Heart right ventricle (tissue), 16 donors: ENCODE results near the gene PAPOLG. TPM values are rescaled to one million over a fixed set of nuclear protein-coding genes. Genes with fewer than 3 reads are reported as not detected.
"Not testable (repeated sequence)": the region's sequence is repeated elsewhere in the genome, so short reads cannot be mapped to it uniquely, and the experiment has no call there.

Experiments used
- ATAC-seq, 8 donors: fragments of 200-7000 bp; cut with Tn5 transposase; one replicate each; pipeline ENCODE4 v1.9.1; 2020; ENCODE audit warnings: mild to moderate bottlenecking in 8 of 8, moderate library complexity in 8 of 8, moderate number of reproducible peaks in 1 of 8
- DNase-seq, 2 donors: peaks; one replicate each; pipeline ENCODE4 v3.0.0-alpha.2; 2020
- H3K27ac ChIP-seq, 10 donors: fragments of 200-600 bp; sonication (generic) in 2 of 10; one replicate each; pipeline versions ENCODE4 v1.5.0 to v1.8.0; 2020 to 2022; ENCODE audit warnings: mild to moderate bottlenecking in 3 of 10
- H3K27me3 ChIP-seq, 7 donors: fragments of 200-600 bp; one replicate each; pipeline ENCODE4 v1.8.0; 2021 to 2022; ENCODE audit warnings: mild to moderate bottlenecking in 2 of 7
- H3K36me3 ChIP-seq, 9 donors: fragments of 200-600 bp; sonication (generic) in 1 of 9; one replicate each; pipeline versions ENCODE4 v1.5.0 to v1.8.0; 2020 to 2022; ENCODE audit warnings: mild to moderate bottlenecking in 2 of 9
- H3K4me1 ChIP-seq, 9 donors: fragments of 200-600 bp; sonication (generic) in 1 of 9; one replicate each; pipeline versions ENCODE4 v1.5.0 to v1.8.0; 2020 to 2022; ENCODE audit warnings: mild to moderate bottlenecking in 4 of 9
- H3K4me3 ChIP-seq, 10 donors: fragments of 200-600 bp; sonication (generic) in 2 of 10; one replicate each; pipeline versions ENCODE4 v1.5.0 to v1.8.0; 2020 to 2022; ENCODE audit warnings: mild to moderate bottlenecking in 7 of 10, moderate library complexity in 2 of 10
- H3K9me3 ChIP-seq, 11 donors: fragments of 200-600 bp in 10 of 11; sonication (generic) in 2 of 11; one replicate each; pipeline versions ENCODE4 v1.5.0 to v1.8.0; 2013 to 2022; ENCODE audit warnings: mild to moderate bottlenecking in 2 of 11, control low read depth in 1 of 11, moderate library complexity in 1 of 11
- whole genome bisulfite sequencing, 2 donors: extraction: QIAGEN DNeasy Blood & Tissue Kit; methylation state at CpG; one replicate each; pipeline ENCODE4 v1.1.7; 2013; ENCODE audit warnings: inconsistent platforms in 1 of 2; 5-methylcytosine and 5-hydroxymethylcytosine counted together
- intact Hi-C, 10 donors: fragments of 100-400 bp; cut with DNase I; formaldehyde crosslinking; loops; one replicate each; pipeline versions ENCODE4 v1.11.1 to v1.14.2; 2022
- polyA plus RNA-seq, 2 donors: library from polyadenylated mRNA; stranded (reverse); fragments of 200-250 nt; gene quantifications; one replicate each; pipeline ENCODE4 v1.2.3, GENCODE V29; 2013
- total RNA-seq, 10 donors: library from RNA; stranded (reverse); fragmentation: NEBNext Ultra II Directional in 3 of 10; extraction: Animal tissue kit (Norgen Biotek cat#: 25700) in 3 of 10; gene quantifications; one replicate each; pipeline versions ENCODE4 v1.2.1 to v1.2.4, GENCODE V29; 2021 to 2023
- TF ChIP-seq, protein P1 (sequence below), 9 donors: fragments of 200-600 bp; sonication (generic) in 2 of 9; IDR thresholded peaks; one replicate each; pipeline versions ENCODE4 v1.5.0 to v1.8.0; 2021 to 2022; ENCODE audit warnings: antibody characterized with exemption in 9 of 9, mild to moderate bottlenecking in 5 of 9, moderate library complexity in 1 of 9
- donor health status: Arrhythmogenic right ventricular cardiomyopathy.
- donor health status: ischemic (EF 13 %, LVEDD 7.1; RV severe dilation, severe dysfunction).
- donor health status: healthy with polysubstance abuse.
- donor health status: DM: no; HTN: yes; CAD: no.
- donor health status: DM: no; HTN: no; CAD: no.
- donor health status: ischemic (EF 25% LVEDD 6.9; RV normal size, moderate dysfunction).
- donor health status: ischemic (EF 25% LVEDD 5.7; RV mildly dilated, moderate dysfunction).
- donor health status: healthy.
- donor health status: DM: yes; HTN: yes; CAD: no.
- donor health status: Ischemic cardiomyopathy.
- donor health status: ischemic (EF 35%, LVEDD 5.7; RV mildly dilated, moderate dysfunction).
- donor health status: nonischemic (EF 11% LVEDD 7.7; RV severe dilation, severe dysfunction).
- donor health status: DM: yes; HTN: yes; CAD: no.
- donor health status: PGD.
- donor health status: ischemic (EF 29% LVEDD 5.4; RV normal size, mild dysfunction).
- donor health status: nonischemic (EF 23%, LVEDD 6.1; RV moderate dilation, normal function).

The PAPOLG gene
- total and polyA plus RNA-seq, 12 donors: 2.7 to 11.9 (median 8.4) TPM

DNA sequence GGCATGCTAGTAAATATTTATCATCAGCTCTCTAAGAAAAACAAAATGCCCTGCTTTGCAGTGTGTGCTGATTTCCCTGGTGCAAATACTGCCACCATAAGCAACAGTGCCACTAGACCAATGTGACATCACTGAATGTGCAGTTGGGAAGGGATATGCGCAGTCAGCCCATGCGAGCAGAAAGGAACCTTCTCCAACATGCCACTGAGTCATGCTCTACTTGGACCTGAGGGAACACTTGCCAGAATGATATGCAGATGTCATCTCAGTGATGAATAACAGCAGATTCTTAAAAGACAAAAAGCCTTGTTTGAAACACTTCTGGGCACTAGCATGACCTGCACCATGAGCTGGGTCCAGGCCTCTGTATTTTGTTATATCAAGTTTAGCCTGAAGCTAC lies 70.0 kb downstream of the PAPOLG start:
- Histone ChIP-seq H3K9me3 (no peaks in the 10 kb centered on the region), H3K36me3 (no peaks in the 10 kb centered on the region), H3K4me3 (no peak overlapping the region), H3K4me1 (no peaks in the 10 kb centered on the region), H3K27ac (no peak overlapping the region), H3K27me3 (peaks cover 0 to 5% (median 0%) of the 10 kb centered on the region in 7 donors)
- intact Hi-C loops: no loop called here
- WGBS, 2 donors: 80 to 85% methylated on average over 2 of the region's 2 CpGs
- DNase-seq (no peak), ATAC-seq (no peak)
- TF ChIP-seq, protein P1, sequence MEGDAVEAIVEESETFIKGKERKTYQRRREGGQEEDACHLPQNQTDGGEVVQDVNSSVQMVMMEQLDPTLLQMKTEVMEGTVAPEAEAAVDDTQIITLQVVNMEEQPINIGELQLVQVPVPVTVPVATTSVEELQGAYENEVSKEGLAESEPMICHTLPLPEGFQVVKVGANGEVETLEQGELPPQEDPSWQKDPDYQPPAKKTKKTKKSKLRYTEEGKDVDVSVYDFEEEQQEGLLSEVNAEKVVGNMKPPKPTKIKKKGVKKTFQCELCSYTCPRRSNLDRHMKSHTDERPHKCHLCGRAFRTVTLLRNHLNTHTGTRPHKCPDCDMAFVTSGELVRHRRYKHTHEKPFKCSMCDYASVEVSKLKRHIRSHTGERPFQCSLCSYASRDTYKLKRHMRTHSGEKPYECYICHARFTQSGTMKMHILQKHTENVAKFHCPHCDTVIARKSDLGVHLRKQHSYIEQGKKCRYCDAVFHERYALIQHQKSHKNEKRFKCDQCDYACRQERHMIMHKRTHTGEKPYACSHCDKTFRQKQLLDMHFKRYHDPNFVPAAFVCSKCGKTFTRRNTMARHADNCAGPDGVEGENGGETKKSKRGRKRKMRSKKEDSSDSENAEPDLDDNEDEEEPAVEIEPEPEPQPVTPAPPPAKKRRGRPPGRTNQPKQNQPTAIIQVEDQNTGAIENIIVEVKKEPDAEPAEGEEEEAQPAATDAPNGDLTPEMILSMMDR (IDR thresholded peaks at IDR 0.05): no peak

DNA sequence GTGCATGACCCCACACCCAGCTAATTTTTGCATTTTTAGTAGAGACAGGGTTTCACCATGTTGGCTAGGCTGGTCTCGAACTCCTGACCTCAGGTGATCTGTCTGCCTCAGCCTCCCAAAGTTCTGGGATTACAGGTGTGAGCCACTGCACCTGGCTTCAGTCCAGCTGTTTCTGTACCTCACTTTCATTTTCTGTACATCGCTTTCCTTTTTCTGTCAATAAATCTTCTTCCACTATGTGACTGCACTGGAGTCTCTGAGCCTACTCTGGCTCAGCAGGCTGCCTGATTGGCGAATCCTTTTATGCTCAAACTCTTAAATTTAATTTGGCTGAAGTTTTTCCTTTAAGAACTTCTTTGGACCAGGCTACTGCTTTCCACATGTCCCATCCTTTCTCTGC lies 70.8 kb downstream of the PAPOLG start:
- H3K4me1 ChIP-seq, H3K9me3 ChIP-seq, H3K4me3 ChIP-seq, H3K27me3 ChIP-seq, DNase-seq, intact Hi-C loops, H3K27ac ChIP-seq, ATAC-seq, H3K36me3 ChIP-seq: not testable (repeated sequence)
- 94 to 98% methylated on average over 3 of the region's 3 CpGs for WGBS, 2 donors

DNA sequence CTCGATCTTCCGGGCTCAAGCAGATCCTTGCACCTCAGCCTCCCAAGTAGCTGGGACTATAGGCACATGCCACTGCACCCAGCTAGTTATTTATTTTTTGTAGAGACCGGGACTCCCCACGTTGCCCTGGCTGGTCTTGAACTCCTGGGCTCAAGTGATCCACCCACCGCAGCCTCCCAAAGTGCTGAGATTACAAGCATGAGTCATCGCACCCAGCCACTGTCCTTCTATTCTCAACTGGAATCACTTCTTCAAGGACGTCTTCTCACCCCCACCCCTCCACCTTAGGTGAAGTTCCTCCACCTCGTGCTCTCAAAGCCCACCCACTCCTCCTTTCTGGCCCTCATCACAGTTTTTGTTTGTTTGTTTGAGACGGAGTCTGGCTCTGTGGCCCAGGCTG lies 71.3 kb downstream of the PAPOLG start:
- DNase-seq (no peak), ATAC-seq (no peak)
- intact Hi-C loops: no loop called here
- TF ChIP-seq, protein P1 (IDR thresholded peaks at IDR 0.05): no peak
- Histone ChIP-seq H3K27me3 (peaks cover 0 to 6% (median 0%) of the 10 kb centered on the region in 7 donors), H3K27ac (no peak overlapping the region), H3K9me3 (no peaks in the 10 kb centered on the region), H3K4me3 (no peak overlapping the region), H3K4me1 (no peaks in the 10 kb centered on the region), H3K36me3 (no peaks in the 10 kb centered on the region)
- 81 to 86% methylated on average over 9 of the region's 9 CpGs for WGBS, 2 donors

DNA sequence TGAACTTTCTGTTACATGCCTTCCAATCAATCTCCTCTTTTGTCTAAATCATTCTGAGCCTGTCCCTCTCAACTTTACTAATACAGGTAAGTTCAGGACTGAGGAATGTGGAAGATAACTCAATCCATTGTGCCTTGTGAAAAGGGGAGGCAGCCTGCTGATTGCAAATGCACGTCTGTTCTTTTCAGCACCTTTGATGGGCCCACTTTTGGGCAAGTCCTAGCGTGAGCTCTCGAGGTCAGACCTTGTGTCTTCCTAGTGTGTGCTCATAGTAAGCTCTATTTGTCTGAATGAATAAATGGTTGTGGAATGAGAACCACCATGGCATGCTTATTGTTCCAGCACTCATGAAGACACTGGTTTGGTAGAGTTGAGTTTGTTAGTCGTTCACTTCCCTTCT lies 74.9 kb downstream of the PAPOLG start:
- intact Hi-C loops: no loop called here
- peaks cover 0 to 5% (median 0%) of the 10 kb centered on the region in 9 donors for H3K4me1 ChIP-seq
- H3K27ac ChIP-seq: no peak overlapping the region
- DNase-seq (no peak), ATAC-seq (no peak)
- WGBS, 2 donors: 82 to 86% methylated on average over 4 of the region's 4 CpGs
- TF ChIP-seq, protein P1 (IDR thresholded peaks at IDR 0.05): no peak
- H3K36me3 ChIP-seq: no peaks in the 10 kb centered on the region
- no peaks in the 10 kb centered on the region for H3K9me3 ChIP-seq
- no peak overlapping the region for H3K4me3 ChIP-seq
- peaks cover 0 to 22% (median 0%) of the 10 kb centered on the region in 7 donors for H3K27me3 ChIP-seq

DNA sequence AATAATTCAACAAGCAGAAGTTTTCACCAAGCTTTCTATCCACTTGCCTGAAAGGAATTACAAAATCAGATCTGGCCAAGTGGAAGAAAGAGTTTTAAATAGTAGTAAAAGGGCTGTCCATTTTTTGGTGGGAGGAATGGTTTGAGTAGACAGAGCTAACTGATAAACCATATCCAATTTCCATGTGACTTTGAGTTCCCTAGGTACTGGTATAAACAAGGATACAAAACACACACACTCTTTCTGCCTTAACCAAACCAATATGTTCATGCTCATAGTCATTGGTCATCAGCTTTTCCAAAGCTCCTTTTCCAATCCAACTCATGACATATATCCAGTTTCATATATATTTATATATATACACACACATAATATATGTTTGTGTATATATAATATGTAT lies 75.9 kb downstream of the PAPOLG start:
- TF ChIP-seq, protein P1 (IDR thresholded peaks at IDR 0.05): no peak
- Histone ChIP-seq H3K9me3 (no peaks in the 10 kb centered on the region), H3K36me3 (no peaks in the 10 kb centered on the region), H3K27me3 (peaks cover 0 to 25% (median 0%) of the 10 kb centered on the region in 7 donors), H3K27ac (no peak overlapping the region), H3K4me3 (no peak overlapping the region), H3K4me1 (peaks cover 0 to 9% (median 0%) of the 10 kb centered on the region in 9 donors)
- DNase-seq (no peak), ATAC-seq (no peak)
- intact Hi-C loops: no loop called here
